OCI-LY7 (cell line): ENCODE data around the gene ADAMTS6.

Source experiments
- CTCF ChIP-seq: fragments of 200-600 bp; sonication (generic); conservative IDR thresholded peaks from 2 replicates; pipeline ENCODE4 v1.5.1; 2014; ENCODE audit warnings: mild to moderate bottlenecking, antibody characterized with exemption, low read length, moderate library complexity, mixed read lengths
- EZH2phosphoT487 ChIP-seq: fragments of 200-600 bp; sonication (generic); IDR thresholded peaks from 2 replicates; pipeline ENCODE4 v1.6.1; 2018; ENCODE audit warnings: low read depth, borderline replicate concordance, mild to moderate bottlenecking, mixed run types, antibody characterized with exemption, low read length, moderate library complexity, mixed read lengths

- TF ChIP-seq CTCF (no peak), EZH2phosphoT487 (no peak)
Measured at GRCh38 chr5:65418661-65419060, 63.1 kb downstream of the ADAMTS6 start.
